Measurements from ENCODE around the gene RNASE3.

DNA sequence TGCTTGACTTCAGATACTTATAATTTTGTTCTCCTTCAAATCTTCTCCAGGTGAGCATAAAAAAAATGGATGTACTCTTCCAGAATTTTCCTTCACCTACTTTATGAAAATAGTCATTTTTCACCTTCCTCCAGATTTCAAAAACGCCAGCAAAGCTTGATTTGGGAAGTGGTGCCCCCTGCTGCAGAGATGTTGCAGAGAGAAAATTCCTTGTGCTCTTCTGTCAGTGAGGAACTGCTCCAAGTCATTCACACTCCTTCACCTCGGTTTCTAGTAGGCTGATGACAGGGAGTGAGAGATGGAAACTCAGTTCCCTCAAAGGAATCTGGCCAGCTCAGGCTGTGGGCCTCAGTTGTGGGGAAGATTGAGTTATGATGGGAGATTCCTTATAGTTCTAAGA is 24.2 kb upstream of the RNASE3 start:
- no peak for TF ChIP-seq POLR2A (IDR thresholded peaks at IDR 0.05; ENCODE audit: low read depth, low read length)
- no peak for TF ChIP-seq POLR2AphosphoS5 (IDR thresholded peaks at IDR 0.05; ENCODE audit: low read depth, low read length)
